GM12878 (cell line): ENCODE data around the gene CASK. TPM values are rescaled to one million over a fixed set of nuclear protein-coding genes. Genes with fewer than 3 reads are reported as not detected.
A peak's percentile ranks its signal among the peaks of the same experiment; 100 is the strongest.

Experiments
- ATAC-seq: fragments of 200-7000 bp; cut with Tn5 transposase; 3 replicates; pipeline ENCODE4 v1.9.1; 2020; ENCODE audit warnings: mild to moderate bottlenecking, moderate library complexity
- BruUV-seq: library from RNA; stranded (reverse); fragments of 400-500 nt; replicated peaks from 2 replicates; lab custom pipeline; 2021; lab: Mats Ljungman, UMichigan
- CTCF ChIA-PET: fragments of 300-600 bp; sonication (Branson Sonifier 250); formaldehyde crosslinking; extraction: SDS; loops from one replicate; lab custom pipeline; 2021; ENCODE audit warnings: inconsistent platforms; lab: Yijun Ruan, JAX
- POLR2A ChIA-PET: fragments of 350-600 bp; formaldehyde crosslinking; extraction: SDS; loops from one replicate; lab custom pipeline; 2021; ENCODE audit warnings: inconsistent platforms; lab: Charles Lee
- RAD21 ChIA-PET: fragments of 300-600 bp; sonication (Branson Sonifier 250); formaldehyde crosslinking; loops from one replicate; lab custom pipeline; 2023; ENCODE audit warnings: antibody characterized with exemption; ENCODE audit not compliant: unreplicated experiment; lab: Charles Lee
- SMC1A ChIA-PET: fragments of 300-600 bp; sonication (Branson Sonifier 250); formaldehyde crosslinking; loops from one replicate; lab custom pipeline; 2023; ENCODE audit not compliant: unreplicated experiment, uncharacterized antibody; lab: Charles Lee
- DNase-seq: peaks from one replicate; pipeline ENCODE4 v3.0.0-alpha.2; 2011; ENCODE audit warnings: low read depth, low spot score
- FAIRE-seq: peaks from 3 replicates; lab custom pipeline; 2011; peaks lifted over from hg19 to GRCh38; lab: Jason Lieb, UNC
- H2AFZ ChIP-seq: 2 replicates; pipeline ENCODE4 v1.6.0; 2011; ENCODE audit warnings: low read depth, low read length, control low read depth; ENCODE audit not compliant: control insufficient read depth
- H3K27ac ChIP-seq: 2 replicates; pipeline ENCODE4 v1.5.1; 2011; ENCODE audit warnings: control low read depth; ENCODE audit not compliant: control insufficient read depth, insufficient read depth
- H3K27me3 ChIP-seq, 2 experiments: replicated peaks in 1 of 2; 2 replicates each; pipeline versions ENCODE4 v1.6.0 to v1.6.1; 2011; ENCODE audit warnings: low read length in 1 of 2; ENCODE audit not compliant: control insufficient read depth in 2 of 2, insufficient read depth in 2 of 2
- H3K36me3 ChIP-seq, 2 experiments: 2 replicates each; pipeline ENCODE4 v1.5.1; 2011; ENCODE audit warnings: low read length in 1 of 2; ENCODE audit not compliant: control insufficient read depth in 2 of 2, insufficient read depth in 2 of 2
- H3K4me1 ChIP-seq: 2 replicates; pipeline ENCODE4 v1.6.1; 2011; ENCODE audit warnings: mild to moderate bottlenecking, low read length, moderate library complexity, mixed read lengths; ENCODE audit not compliant: control insufficient read depth, insufficient read depth
- H3K4me2 ChIP-seq: 2 replicates; pipeline ENCODE4 v1.6.0; 2011; ENCODE audit warnings: control low read depth; ENCODE audit not compliant: control insufficient read depth, insufficient read depth
- H3K4me3 ChIP-seq: fragments of 200-600 bp; sonication (generic); 2 replicates; pipeline ENCODE4 v1.5.1; 2016
- H3K79me2 ChIP-seq: 2 replicates; pipeline ENCODE4 v1.6.0; 2011; ENCODE audit warnings: low read length; ENCODE audit not compliant: control insufficient read depth, insufficient read depth
- H3K9ac ChIP-seq: 2 replicates; pipeline ENCODE4 v1.8.0; 2011; ENCODE audit warnings: low read length, control low read depth, mixed read lengths; ENCODE audit not compliant: control insufficient read depth, insufficient read depth
- H3K9me3 ChIP-seq: replicated peaks from 3 replicates; pipeline ENCODE4 v1.5.1; 2011; ENCODE audit warnings: mild to moderate bottlenecking, low read length; ENCODE audit not compliant: control insufficient read depth, insufficient read depth
- H4K20me1 ChIP-seq: 2 replicates; pipeline ENCODE4 v1.6.0; 2011; ENCODE audit not compliant: control insufficient read depth, insufficient read depth
- ATF2 ChIP-seq: IDR thresholded peaks from 2 replicates; pipeline ENCODE4 v1.6.1; 2012; ENCODE audit warnings: low read length, inconsistent platforms
- ATF7 ChIP-seq: fragments of 450-650 bp; IDR thresholded peaks from 2 replicates; pipeline ENCODE4 v1.6.1; 2016; ENCODE audit warnings: low read depth, mild to moderate bottlenecking
- CTCF ChIP-seq, 3 experiments: IDR thresholded peaks in 2 of 3; conservative IDR thresholded peaks in 1 of 3; 2 replicates each; pipeline ENCODE4 v1.5.1; 2011; ENCODE audit warnings: low read depth in 3 of 3, low read length in 3 of 3, mild to moderate bottlenecking in 3 of 3, control low read depth in 2 of 3, moderate library complexity in 2 of 3, inconsistent platforms in 1 of 3, mixed read lengths in 1 of 3; ENCODE audit not compliant: control insufficient read depth in 2 of 3, insufficient read depth in 1 of 3; ENCODE audit errors: extremely low read depth in 1 of 3
- EGR1 ChIP-seq, 2 experiments: IDR thresholded peaks; 1 replicate in 1 of 2; 2 replicates in 1 of 2; pipeline ENCODE4 v1.6.1; 2011 to 2012; ENCODE audit warnings: low read depth in 2 of 2, low read length in 2 of 2, borderline replicate concordance in 1 of 2, mild to moderate bottlenecking in 1 of 2, moderate library complexity in 1 of 2
- ELK1 ChIP-seq: IDR thresholded peaks from 2 replicates; pipeline ENCODE4 v1.6.1; 2012; ENCODE audit warnings: low read depth, low read length, improper control_type of control experiment
- FOXM1 ChIP-seq: IDR thresholded peaks from 2 replicates; pipeline ENCODE4 v1.6.1; 2012; ENCODE audit warnings: low read depth, mild to moderate bottlenecking, inconsistent platforms, low read length, moderate library complexity
- GABPA ChIP-seq: IDR thresholded peaks from 2 replicates; pipeline ENCODE4 v1.6.1; 2014; ENCODE audit warnings: antibody characterized with exemption, low read depth, mild to moderate bottlenecking, inconsistent platforms
- KDM1A ChIP-seq: fragments of 200-600 bp; sonication (generic); IDR thresholded peaks from 2 replicates; pipeline ENCODE4 v1.6.1; 2016; ENCODE audit warnings: borderline replicate concordance
- KLF5 ChIP-seq: fragments of 450-650 bp; IDR thresholded peaks from 2 replicates; pipeline ENCODE4 v1.6.1; 2014; ENCODE audit warnings: mild to moderate bottlenecking; ENCODE audit not compliant: partially characterized antibody
- NKRF ChIP-seq: fragments of 450-650 bp; conservative IDR thresholded peaks from 2 replicates; pipeline ENCODE4 v1.6.1; 2017; ENCODE audit warnings: mild to moderate bottlenecking, moderate library complexity
- PAX8 ChIP-seq: fragments of 450-650 bp; IDR thresholded peaks from 2 replicates; pipeline ENCODE4 v1.6.1; 2017; ENCODE audit warnings: mild to moderate bottlenecking, moderate library complexity
- RELA ChIP-seq: fragments of 450-650 bp; IDR thresholded peaks from 2 replicates; pipeline ENCODE4 v1.8.0; 2014; ENCODE audit warnings: borderline replicate concordance; ENCODE audit not compliant: partially characterized antibody
- RUNX3 ChIP-seq: IDR thresholded peaks from 2 replicates; pipeline ENCODE4 v1.6.1; 2012; ENCODE audit warnings: low read length, inconsistent platforms
- SMAD1 ChIP-seq: fragments of 450-650 bp; IDR thresholded peaks from 2 replicates; pipeline ENCODE4 v1.6.1; 2018; ENCODE audit warnings: mild to moderate bottlenecking, low read depth; ENCODE audit not compliant: partially characterized antibody
- SMARCA5 ChIP-seq: fragments of 450-650 bp; IDR thresholded peaks from 2 replicates; pipeline ENCODE4 v1.6.1; 2017; ENCODE audit warnings: mild to moderate bottlenecking
- SMC3 ChIP-seq: IDR thresholded peaks from 2 replicates; pipeline ENCODE4 v1.6.1; 2011; ENCODE audit warnings: low read length, improper control_type of control experiment, borderline replicate concordance
- SREBF1 ChIP-seq: IDR thresholded peaks from 2 replicates; pipeline ENCODE4 v1.6.1; 2012; ENCODE audit warnings: mild to moderate bottlenecking, low read length
- STAT3 ChIP-seq: IDR thresholded peaks from 2 replicates; pipeline ENCODE4 v1.6.1; 2011; ENCODE audit warnings: low read depth, low read length, improper control_type of control experiment
- ZNF217 ChIP-seq: fragments of 450-650 bp; IDR thresholded peaks from 2 replicates; pipeline ENCODE4 v1.6.1; 2017; ENCODE audit warnings: antibody characterized with exemption, mild to moderate bottlenecking
- ZNF384 ChIP-seq: IDR thresholded peaks from 2 replicates; pipeline ENCODE4 v1.6.1; 2012; ENCODE audit warnings: low read depth, mild to moderate bottlenecking, low read length, improper control_type of control experiment, borderline replicate concordance
- WGBS: methylation state at CpG from one replicate; pipeline ENCODE4 v1.1.6; 2016; ENCODE audit warnings: low lambda C conversion rate; ENCODE audit not compliant: insufficient replicate concordance, insufficient coverage; ENCODE audit errors: missing lambda C conversion rate; 5-methylcytosine and 5-hydroxymethylcytosine counted together
- in situ Hi-C: fragments of 300-500 bp; cut with MboI; formaldehyde crosslinking; loops from 9 replicates; pipeline ENCODE4 v1.14.3; 2018; ENCODE audit warnings: mixed read lengths
- intact Hi-C: fragments of 100-400 bp; cut with micrococcal nuclease; formaldehyde crosslinking; loops from one replicate; pipeline ENCODE4 v1.14.2; 2022; ENCODE audit not compliant: unreplicated experiment
- polyA plus RNA-seq, 11 experiments: library from polyadenylated mRNA; depleted of rRNA in 4 of 11; unstranded in 6 of 11; stranded (reverse) in 5 of 11; fragments of >200 nt; fragmentation: Nextera tagmentation in 4 of 11; fragmentation: Illumina TruSeq in 1 of 11; extraction: Ambion mirVana in 4 of 11; extraction: Trizol in 1 of 11; gene quantifications; 1 replicate in 1 of 11; 2 replicates in 10 of 11; pipeline versions ENCODE4 v1.2.1 to v1.2.3, GENCODE V29; 2011 to 2016; ENCODE audit warnings: inconsistent platforms in 2 of 11, missing spikeins in 2 of 11, low read depth in 1 of 11
- total RNA-seq, 4 experiments: library from RNA; depleted of rRNA in 3 of 4; stranded (reverse); fragments of >200 nt in 3 of 4; fragmentation: Illumina TruSeq in 1 of 4; extraction: Trizol in 1 of 4; gene quantifications; 2 replicates each; pipeline versions ENCODE4 v1.2.1 to v1.2.3, GENCODE V29; 2013 to 2021

The CASK gene
- total and polyA plus RNA-seq, 10 of the 15 experiments (the other 5 are each of a cell fraction or from before 2014, with no cell fraction given): 0.60 to 45.9 (median 4.8) TPM

- Histone ChIP-seq H3K4me3 (no peak overlapping the region), H3K4me1 (0 out of 2 replicates have a peak, but pooled peaks cover 2% of the 10 kb centered on the region), H2AFZ (no peak overlapping the region), H4K20me1 (no peaks in the 10 kb centered on the region), H3K79me2 (no peaks in the 10 kb centered on the region), H3K36me3 (no peaks in the 10 kb centered on the region; a peak in 1 of 4 replicates), H3K4me2 (no peak overlapping the region), H3K9me3 (no peaks in the 10 kb centered on the region), H3K9ac (no peak overlapping the region), H3K27me3 (no peaks in the 10 kb centered on the region), H3K27ac (no peak overlapping the region)
- CTCF ChIA-PET: interaction anchor here (1.4 to 1.8 kb wide), 3 partner anchors 20 to 199 kb away, joined by 3 to 5 read pairs (median 4); no protein-coding TSS in a partner anchor
- RAD21 ChIA-PET: no interaction called here
- POLR2A ChIA-PET: no interaction called here
- no peak for FAIRE-seq
- in situ Hi-C loops (no loop called here), intact Hi-C loops (no loop called here)
- SMC1A ChIA-PET: interaction anchor here (2.1 kb wide), 1 partner anchor 199 kb away, joined by 5 read pairs; no protein-coding TSS in a partner anchor
- peak; percentile 96 for ATAC-seq
- BruUV-seq: no TSS peak
- DNase-seq: peak; percentile 17
- 3% methylated on average over 2 of the region's 2 CpGs for WGBS
- TF ChIP-seq EGR1 (IDR thresholded peaks at IDR 0.05; ENCODE audit: borderline replicate concordance in 1 of 2, low read depth in 2 of 2, low read length in 2 of 2) (no peak), ZNF217 (no peak), STAT3 (no peak), GABPA (0 out of 2 replicates have a peak, but pooled peaks have one; percentile 14), ATF7 (peak; percentile 69), ZNF384 (no peak), RELA (no peak), NKRF (no peak), PAX8 (no peak), KDM1A (no peak), SMC3 (no peak), SMAD1 (no peak), ELK1 (no peak), SREBF1 (no peak), CTCF (IDR thresholded peaks at IDR 0.05 in 2 of 3, conservative IDR thresholded peaks at IDR 0.05 in 1 of 3; ENCODE audit: control insufficient read depth in 2 of 3, extremely low read depth in 1 of 3, insufficient read depth in 1 of 3, low read depth in 3 of 3, low read length in 3 of 3) (no peak), ATF2 (peak; percentile 55; the same call in 1 of the 2 replicates), RUNX3 (peak; percentile 64), FOXM1 (no peak), KLF5 (no peak), SMARCA5 (no peak)
Observed at GRCh38 chrX:41561045-41561444, 362.3 kb downstream of the CASK start.
